Measurements from ENCODE around the gene USH2A.

The USH2A gene

DNA sequence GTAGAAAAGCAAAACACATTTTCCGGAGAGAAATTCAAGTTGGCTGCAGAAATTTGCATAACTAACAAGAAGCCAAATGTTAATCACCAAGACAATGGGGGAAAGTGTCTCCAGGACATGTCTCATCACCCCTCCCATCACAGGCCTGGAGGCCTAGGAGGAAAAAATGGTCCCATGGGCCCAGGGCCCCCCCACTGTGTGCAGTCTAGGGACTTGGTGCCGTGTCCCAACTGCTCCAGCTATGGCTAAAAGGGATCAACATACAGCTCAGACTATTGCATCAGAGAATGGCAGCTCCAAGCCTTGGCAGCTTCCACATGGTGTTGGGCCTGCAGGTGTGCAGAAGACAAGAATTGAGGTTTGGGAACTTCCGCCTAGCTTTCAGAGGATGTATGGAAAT is 138.2 kb downstream of the USH2A start:
- no peak for DNase-seq (ENCODE audit: low spot score)

GRCh38 chr1:216281757-216282156 is 141.5 kb downstream of the USH2A start:
- DNase-seq (ENCODE audit: low spot score): no peak

- no peak for DNase-seq (ENCODE audit: low spot score)
Observed at GRCh38 chr1:216270086-216270773, 153.0 kb downstream of the USH2A start.

- DNase-seq (ENCODE audit: low spot score): no peak
Observed at GRCh38 chr1:216261631-216262030, 161.6 kb downstream of the USH2A start.

DNA sequence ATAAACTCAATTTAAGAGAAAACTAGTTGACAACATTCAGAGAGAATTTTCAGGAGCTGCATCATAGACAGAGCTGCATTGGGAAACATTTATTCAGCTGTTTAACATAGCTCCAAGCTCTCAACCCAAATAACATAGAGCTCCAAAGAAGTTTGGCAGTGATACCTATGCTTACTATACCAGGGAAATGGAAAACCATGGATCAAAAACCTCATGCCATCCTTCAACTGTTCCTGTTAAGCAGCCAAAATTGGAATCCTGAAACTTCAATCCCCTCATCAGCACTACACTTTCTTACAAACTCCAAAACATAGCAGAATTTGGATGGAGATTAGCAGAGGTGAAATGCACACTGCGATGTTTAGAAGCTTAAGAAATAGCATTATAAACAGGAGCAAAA is 164.4 kb downstream of the USH2A start:
- DNase-seq (ENCODE audit: low spot score): no peak

DNA sequence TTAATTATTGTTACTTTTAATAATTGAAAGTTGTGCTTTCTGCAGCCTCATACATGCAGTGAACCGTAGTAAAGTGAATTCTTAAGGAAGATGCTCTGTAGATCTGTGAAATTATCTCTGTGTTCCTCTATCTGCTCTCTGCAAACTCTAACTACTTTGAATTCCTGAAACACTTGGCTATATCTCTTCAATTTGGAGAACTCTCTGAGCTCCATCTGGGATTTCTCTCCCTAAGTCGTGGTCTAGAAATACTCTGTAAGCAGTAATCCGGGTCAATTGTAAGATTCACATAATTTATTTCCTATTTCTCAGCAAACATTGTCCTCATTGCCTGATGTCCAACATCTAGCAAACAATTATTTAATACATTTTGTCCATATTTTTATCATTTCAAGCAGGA is 164.9 kb downstream of the USH2A start:
- no peak for DNase-seq (ENCODE audit: low spot score)

- no peak for DNase-seq (ENCODE audit: low spot score)
Observed at GRCh38 chr1:216250861-216251260, 172.4 kb downstream of the USH2A start.

- DNase-seq (ENCODE audit: low spot score): no peak
Observed at GRCh38 chr1:216248628-216249027, 174.6 kb downstream of the USH2A start.

- DNase-seq (ENCODE audit: low spot score): no peak
Observed at GRCh38 chr1:216247937-216248336, 175.3 kb downstream of the USH2A start.

- no peak for DNase-seq (ENCODE audit: low spot score)
Observed at GRCh38 chr1:216246577-216247203, 176.6 kb downstream of the USH2A start.

GRCh38 chr1:216238844-216239243 is 184.4 kb downstream of the USH2A start:
- DNase-seq (ENCODE audit: low spot score): no peak

GRCh38 chr1:216237927-216238542 is 185.2 kb downstream of the USH2A start:
- no peak for DNase-seq (ENCODE audit: low spot score)

- DNase-seq (ENCODE audit: low spot score): no peak
Observed at GRCh38 chr1:216224233-216224632, 199.0 kb downstream of the USH2A start.

DNA sequence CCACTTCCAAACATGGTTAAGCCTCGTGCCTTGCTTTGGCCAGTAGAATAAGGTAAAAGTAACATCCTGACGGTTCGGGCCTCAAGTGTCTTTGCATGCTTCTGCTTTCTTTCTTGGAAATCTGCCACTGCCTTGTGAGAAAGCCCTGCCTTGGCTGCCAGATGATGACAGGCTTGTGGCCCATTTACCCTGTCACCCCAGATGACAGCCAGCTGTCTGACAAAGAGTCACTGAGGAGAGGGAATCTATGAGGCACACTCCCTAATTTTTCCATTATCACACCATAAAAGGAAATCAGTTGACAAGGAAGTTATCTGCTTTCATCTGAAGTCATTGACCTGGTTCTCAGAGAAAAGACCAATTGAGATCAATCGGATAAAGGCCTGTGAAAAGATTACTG is 199.8 kb downstream of the USH2A start:
- DNase-seq (ENCODE audit: low spot score): no peak

DNA sequence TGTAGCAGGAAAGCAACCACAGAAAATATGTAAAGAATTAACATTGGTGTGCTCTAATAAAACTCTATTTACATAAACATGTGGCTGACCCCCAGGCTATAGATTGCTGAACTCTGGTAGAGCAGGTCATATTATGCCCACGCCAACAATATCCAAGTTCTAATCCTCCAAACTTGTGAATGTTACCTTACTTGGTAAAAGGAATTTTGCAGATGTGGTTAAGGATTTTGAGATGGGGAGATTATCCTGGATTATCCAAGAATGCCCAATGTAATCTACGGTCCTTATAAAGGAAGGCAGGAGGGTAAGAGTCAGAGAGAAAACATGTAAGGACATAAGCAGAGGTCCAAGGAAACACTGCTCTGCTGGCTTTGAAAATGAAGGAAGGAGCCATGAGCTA is 201.0 kb downstream of the USH2A start:
- DNase-seq (ENCODE audit: low spot score): no peak

GRCh38 chr1:216221260-216221700 is 202.0 kb downstream of the USH2A start:
- peak; percentile 46 for DNase-seq (ENCODE audit: low spot score)

DNA sequence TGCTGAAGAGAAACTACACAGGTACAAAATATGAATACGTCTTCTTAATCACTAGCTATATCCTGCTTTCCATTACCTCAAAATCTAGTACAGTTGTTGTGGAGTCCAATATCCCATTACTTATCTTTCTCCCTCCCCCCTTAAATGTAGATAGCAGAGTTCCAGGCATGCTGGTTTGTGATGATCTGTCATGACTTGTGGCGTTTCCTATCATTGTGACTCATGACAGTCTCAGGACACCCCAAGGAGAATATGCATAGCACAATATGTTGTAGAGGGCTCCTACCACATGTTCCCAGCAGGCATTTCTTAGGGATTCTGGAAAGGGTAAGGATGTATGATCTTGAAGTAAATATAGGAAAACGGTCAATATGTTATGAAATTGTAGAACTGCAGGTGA is 206.9 kb downstream of the USH2A start:
- no peak for DNase-seq (ENCODE audit: low spot score)

- DNase-seq (ENCODE audit: low spot score): no peak
Observed at GRCh38 chr1:216215169-216215568, 208.1 kb downstream of the USH2A start.

GRCh38 chr1:216212826-216213225 is 210.4 kb downstream of the USH2A start:
- no peak for DNase-seq (ENCODE audit: low spot score)

- no peak for DNase-seq (ENCODE audit: low spot score)
Observed at GRCh38 chr1:216210081-216210480, 213.2 kb downstream of the USH2A start.

DNA sequence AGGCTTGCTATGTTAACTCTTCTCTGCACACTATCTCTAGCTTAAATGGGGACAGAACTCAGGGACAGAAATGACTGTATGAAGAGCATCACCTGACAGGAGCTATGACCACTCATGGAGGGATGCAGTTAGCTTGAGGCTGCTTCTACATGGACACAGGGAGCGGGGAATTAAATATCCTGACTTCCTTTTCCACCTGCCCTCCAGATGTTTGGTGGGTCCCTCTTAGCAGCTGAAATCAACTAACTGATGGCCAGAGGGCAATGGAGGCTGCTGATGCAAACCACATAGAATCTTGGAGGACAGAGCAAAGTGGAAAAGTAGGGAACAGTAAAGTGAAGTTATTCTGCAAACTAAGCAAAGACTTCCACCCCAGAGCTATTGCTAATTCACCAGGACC is 214.1 kb downstream of the USH2A start:
- DNase-seq (ENCODE audit: low spot score): no peak

- DNase-seq (ENCODE audit: low spot score): no peak
Observed at GRCh38 chr1:216207154-216207553, 216.1 kb downstream of the USH2A start.

DNA sequence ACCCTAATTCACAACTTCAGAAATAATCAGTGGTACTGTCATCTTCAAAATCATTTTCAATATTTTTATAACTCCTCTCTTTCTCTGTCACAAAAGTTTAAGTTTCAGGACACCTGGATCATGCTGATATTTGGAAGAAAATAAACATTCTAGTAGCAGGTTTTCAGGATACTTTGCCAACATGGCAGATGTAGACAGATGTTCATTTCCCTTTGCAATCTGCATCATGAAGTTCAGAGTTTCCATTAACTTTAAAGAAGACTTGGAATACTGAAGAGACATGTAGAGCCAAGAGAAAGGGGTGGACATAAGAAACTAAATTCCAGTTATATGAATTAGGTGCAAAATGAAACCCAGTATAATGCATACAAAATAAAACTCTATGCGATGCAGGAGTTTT is 218.1 kb downstream of the USH2A start:
- DNase-seq (ENCODE audit: low spot score): no peak

GRCh38 chr1:216201946-216202345 is 221.3 kb downstream of the USH2A start:
- DNase-seq (ENCODE audit: low spot score): no peak
